A673 (cell line): ENCODE results near the gene ITSN2. TPM values are rescaled to one million over a fixed set of nuclear protein-coding genes. Genes with fewer than 3 reads are reported as not detected.

ENCODE experiments used
- BruUV-seq: library from RNA; stranded (reverse); fragments of 400-500 nt; replicated peaks from 2 replicates; lab custom pipeline; 2021; lab: Mats Ljungman, UMichigan
- CTCF ChIA-PET: fragments of 300-600 bp; sonication (Branson Sonifier 250); formaldehyde crosslinking; loops from one replicate; lab custom pipeline; 2022; ENCODE audit warnings: antibody characterized with exemption; lab: Charles Lee
- POLR2A ChIA-PET: fragments of 300-600 bp; sonication (Branson Sonifier 250); formaldehyde crosslinking; loops from one replicate; lab custom pipeline; 2022; ENCODE audit warnings: antibody characterized with exemption; ENCODE audit not compliant: low non-redundant PET; lab: Charles Lee
- DNase-seq: peaks from one replicate; pipeline ENCODE4 v3.0.0-alpha.2; 2015; ENCODE audit warnings: low spot score
- H3K27ac ChIP-seq: fragments of 200-600 bp; sonication (generic); 2 replicates; pipeline ENCODE4 v1.5.1; 2016; ENCODE audit warnings: mixed run types, low read depth, mild to moderate bottlenecking, mixed read lengths, antibody characterized with exemption, low read length; ENCODE audit not compliant: poor library complexity, severe bottlenecking
- H3K27me3 ChIP-seq: fragments of 200-600 bp; sonication (generic); replicated peaks from 2 replicates; pipeline ENCODE4 v1.6.1; 2017; ENCODE audit warnings: mixed run types, low read depth, mild to moderate bottlenecking, mixed read lengths, antibody characterized with exemption, low read length; ENCODE audit not compliant: insufficient read depth, poor library complexity
- H3K36me3 ChIP-seq: fragments of 200-600 bp; sonication (generic); 2 replicates; pipeline ENCODE4 v1.6.1; 2016; ENCODE audit warnings: mixed run types, mild to moderate bottlenecking, mixed read lengths, antibody characterized with exemption, low read length; ENCODE audit not compliant: insufficient read depth, poor library complexity, severe bottlenecking
- H3K4me1 ChIP-seq: fragments of 200-600 bp; sonication (generic); 2 replicates; pipeline ENCODE4 v1.6.1; 2017; ENCODE audit warnings: mixed run types, mild to moderate bottlenecking, mixed read lengths, antibody characterized with exemption, low read length; ENCODE audit not compliant: insufficient read depth, poor library complexity, severe bottlenecking
- H3K4me3 ChIP-seq: fragments of 200-600 bp; sonication (generic); 2 replicates; pipeline ENCODE4 v1.5.1; 2016; ENCODE audit warnings: low read depth, mixed run types, mild to moderate bottlenecking, mixed read lengths, low read length; ENCODE audit not compliant: poor library complexity, severe bottlenecking
- H3K9me3 ChIP-seq: fragments of 200-600 bp; sonication (generic); 2 replicates; pipeline ENCODE4 v1.6.1; 2016; ENCODE audit warnings: mixed run types, low read depth, mild to moderate bottlenecking, mixed read lengths, antibody characterized with exemption, low read length; ENCODE audit not compliant: poor library complexity, severe bottlenecking
- CTCF ChIP-seq: fragments of 300-800, 200-600 bp; sonication (generic); conservative IDR thresholded peaks from 2 replicates; pipeline ENCODE4 v1.5.1; 2017; ENCODE audit warnings: low read depth, mild to moderate bottlenecking, antibody characterized with exemption, low read length, moderate library complexity, mixed read lengths
- EZH2 ChIP-seq: fragments of 200-600 bp; sonication (generic); IDR thresholded peaks from 2 replicates; pipeline ENCODE4 v1.6.1; 2017; ENCODE audit warnings: borderline replicate concordance, low read depth, mild to moderate bottlenecking, mixed read lengths, antibody characterized with exemption, low read length; ENCODE audit not compliant: poor library complexity, severe bottlenecking
- intact Hi-C: fragments of 100-400 bp; cut with micrococcal nuclease; formaldehyde crosslinking; loops from one replicate; pipeline ENCODE4 v1.10.0; 2022; ENCODE audit not compliant: unreplicated experiment
- total RNA-seq: library from RNA; stranded (reverse); gene quantifications from 2 replicates; pipeline ENCODE4 v1.2.3, GENCODE V29; 2021

The ITSN2 gene
- total RNA-seq, 1 experiment from 2014 or later = 16.4 TPM

DNA sequence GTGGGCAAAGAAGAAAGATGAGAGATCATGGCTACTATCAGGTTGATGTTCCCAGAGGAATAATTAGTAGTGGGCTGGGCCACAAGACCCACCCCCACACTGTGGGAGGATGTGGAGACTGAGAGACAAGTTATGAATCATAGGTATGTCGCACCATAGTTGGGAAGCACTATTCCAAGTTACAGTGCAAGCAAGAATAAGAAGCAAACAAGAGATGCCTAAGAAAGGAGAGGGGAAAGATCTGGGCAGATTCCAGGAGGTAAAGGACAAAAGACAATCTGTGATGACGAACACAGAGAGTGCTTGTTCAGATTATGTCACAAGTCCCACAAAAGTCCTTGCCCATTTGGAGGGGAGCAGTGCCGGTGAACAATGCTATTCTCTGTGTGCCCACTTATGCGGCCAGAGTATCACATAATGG is 128.9 kb downstream of the ITSN2 start:
- Histone ChIP-seq H3K9me3 (no peaks in the 10 kb centered on the region), H3K4me3 (no peak overlapping the region), H3K27me3 (no peaks in the 10 kb centered on the region), H3K36me3 (no peaks in the 10 kb centered on the region), H3K4me1 (no peaks in the 10 kb centered on the region), H3K27ac (no peak overlapping the region)
- no TSS peak for BruUV-seq
- ChIA-PET POLR2A (no interaction called here), CTCF (no interaction called here)
- intact Hi-C loops = loop anchor here (5.0 kb wide), 1 partner anchor 151 kb away; no protein-coding TSS in a partner anchor
- DNase-seq = no peak
- TF ChIP-seq EZH2 (no peak), CTCF (no peak)

GRCh38 chr2:24228470-24228869 is 131.9 kb downstream of the ITSN2 start:
- ChIA-PET POLR2A (no interaction called here), CTCF (no interaction called here)
- BruUV-seq = no TSS peak

DNA sequence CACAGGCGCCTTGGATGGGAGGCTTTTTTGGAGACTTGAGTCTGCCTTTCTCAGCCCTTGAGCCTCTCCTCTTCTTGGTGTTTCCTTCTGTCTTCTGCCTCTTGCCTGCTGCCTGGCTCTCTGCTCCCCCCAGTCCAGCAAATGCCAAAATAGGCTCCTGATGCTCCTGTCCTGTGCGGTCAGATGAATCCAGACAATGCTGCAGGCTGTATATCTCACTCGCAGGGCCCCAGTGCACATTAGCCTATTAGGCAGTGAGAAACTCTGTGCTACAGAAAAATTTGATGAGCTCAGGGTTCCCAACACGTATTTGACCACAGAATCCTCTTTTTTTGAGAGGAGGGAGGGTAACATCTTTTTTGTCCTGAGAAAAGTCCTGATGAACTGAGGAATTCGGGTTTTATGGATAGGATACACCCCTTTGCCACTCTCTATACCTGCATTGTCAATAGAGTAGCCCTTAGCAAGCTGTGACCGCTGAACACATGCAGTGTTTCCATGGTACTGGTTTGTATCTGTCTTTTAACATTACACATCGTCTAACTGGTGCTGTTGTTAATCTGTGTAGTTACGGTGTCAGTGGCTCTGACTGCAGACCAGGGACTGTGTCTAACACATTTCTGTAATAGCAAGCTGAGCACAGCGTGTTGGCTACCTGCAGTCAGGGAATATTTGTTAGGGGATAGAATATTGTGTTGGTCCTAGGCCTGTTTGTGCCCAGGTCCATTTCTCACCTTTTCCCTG is 134.7 kb downstream of the ITSN2 start:
- no peak overlapping the region for H3K4me3 ChIP-seq
- TF ChIP-seq EZH2 = no peak
- H3K9me3 ChIP-seq = no peaks in the 10 kb centered on the region
- no TSS peak for BruUV-seq
- no peaks in the 10 kb centered on the region for H3K36me3 ChIP-seq
- no peaks in the 10 kb centered on the region for H3K4me1 ChIP-seq
- no peak for DNase-seq
- no peak overlapping the region for H3K27ac ChIP-seq
- ChIA-PET CTCF (no interaction called here), POLR2A (interaction anchor here (0.6 kb wide), 1 partner anchor 352 kb away, joined by 3 read pairs; no protein-coding TSS in a partner anchor)
- intact Hi-C loops = no loop called here
- H3K27me3 ChIP-seq = no peaks in the 10 kb centered on the region

More at GRCh38 chr2:24228470-24228869, 131.9 kb downstream of the ITSN2 start:
- H3K9me3 ChIP-seq = no peaks in the 10 kb centered on the region
- H3K4me3 ChIP-seq = no peak overlapping the region
- H3K36me3 ChIP-seq = no peaks in the 10 kb centered on the region
- intact Hi-C loops = no loop called here
- TF ChIP-seq EZH2 (no peak), CTCF (peak; percentile 52; the same call in 1 of the 2 replicates)
- no peaks in the 10 kb centered on the region for H3K4me1 ChIP-seq
- peak; percentile 24 for DNase-seq
- H3K27me3 ChIP-seq = no peaks in the 10 kb centered on the region
- no peak overlapping the region for H3K27ac ChIP-seq

DNA sequence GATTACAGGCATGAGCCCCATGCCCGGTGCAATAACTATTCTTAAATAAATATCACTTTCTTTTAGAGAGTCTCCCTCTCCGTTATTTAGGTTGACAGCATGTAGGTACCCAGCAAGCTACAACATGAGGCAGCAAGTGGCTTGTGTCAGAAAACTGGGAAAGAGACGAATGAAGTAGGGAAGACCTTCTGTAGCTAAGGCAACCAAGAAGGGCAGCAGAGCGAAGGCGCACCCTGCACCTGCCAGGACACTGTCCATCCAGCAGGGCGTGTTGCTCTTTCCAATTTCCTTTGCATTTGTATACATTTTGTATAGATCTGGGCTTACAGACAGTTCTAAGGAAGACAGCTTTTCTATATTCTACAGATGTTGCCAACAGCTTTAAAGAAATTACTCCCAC is 137.4 kb downstream of the ITSN2 start:
- POLR2A ChIA-PET = no interaction called here
- no TSS peak for BruUV-seq
- intact Hi-C loops = no loop called here
- Histone ChIP-seq H3K36me3 (no peaks in the 10 kb centered on the region), H3K27ac (no peak overlapping the region), H3K27me3 (no peaks in the 10 kb centered on the region), H3K9me3 (no peaks in the 10 kb centered on the region), H3K4me1 (no peaks in the 10 kb centered on the region), H3K4me3 (no peak overlapping the region)
- no peak for DNase-seq
- no peak for TF ChIP-seq CTCF
- TF ChIP-seq EZH2 = no peak
- CTCF ChIA-PET = no interaction called here
